ENCODE results near the gene PCDHGC3. TPM values are rescaled to one million over a fixed set of nuclear protein-coding genes. Genes with fewer than 3 reads are reported as not detected.

PCDHGC3 gene
- total RNA-seq, 1 experiment from 2014 or later, result 1.2 TPM

DNA sequence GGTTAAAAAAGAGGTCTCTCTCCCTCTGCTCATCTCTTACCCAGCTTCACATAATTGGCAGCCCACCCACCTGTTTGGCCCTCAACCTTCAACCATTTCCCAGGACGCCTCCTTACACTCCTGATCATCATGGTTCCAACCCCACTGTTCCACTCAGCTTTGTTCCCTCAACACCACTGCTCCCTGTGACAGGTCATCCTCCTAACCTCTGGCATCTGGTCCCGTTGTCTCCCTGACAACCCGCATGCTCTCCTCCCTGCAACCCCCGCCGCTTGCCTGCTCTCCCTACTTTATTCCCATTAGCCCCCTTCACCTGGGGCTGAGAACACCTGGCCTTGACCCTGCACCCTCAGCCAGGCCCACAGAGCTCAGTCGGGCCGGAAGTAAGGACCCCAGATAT is 26.0 kb downstream of the PCDHGC3 start:
- H3K4me3 ChIP-seq (replicated peaks in 1 of 2; ENCODE audit: low read depth in 1 of 2, low read length in 2 of 2), result no peak overlapping the region
- POLR2A ChIA-PET, result no interaction called here
- H3K4me2 ChIP-seq (ENCODE audit: low read length), result no peak overlapping the region
- CTCF ChIA-PET, result interaction anchor here (1.1 kb wide), 1 partner anchor 10 kb away, joined by 3 read pairs; no protein-coding TSS in a partner anchor
- no peaks in the 10 kb centered on the region for H3K79me2 ChIP-seq (ENCODE audit: insufficient read depth, low read length)
- no peak for DNase-seq (ENCODE audit: low read depth, low spot score)
- no peaks in the 10 kb centered on the region for H4K20me1 ChIP-seq (ENCODE audit: insufficient read depth)
- ATAC-seq, result no peak
- intact Hi-C loops (cut with micrococcal nuclease), result no loop called here
- RAD21 ChIA-PET (ENCODE audit: low non-redundant PET in 1 of 2, low total read pairs in 2 of 2, uncharacterized antibody in 2 of 2, unreplicated experiment in 2 of 2), result no interaction called here
- no peak overlapping the region for H3K9ac ChIP-seq (ENCODE audit: low read length)
- no peaks in the 10 kb centered on the region for H3K9me2 ChIP-seq (ENCODE audit: insufficient read depth)
- no peak overlapping the region for H2AFZ ChIP-seq (ENCODE audit: low read depth, low read length, poor library complexity, severe bottlenecking)
- TF ChIP-seq SRF (IDR thresholded peaks at IDR 0.05; ENCODE audit: low read depth) (no peak), ELF1 (IDR thresholded peaks at IDR 0.05; ENCODE audit: borderline replicate concordance, low read depth) (no peak)
- H3K9me3 ChIP-seq (ENCODE audit: control insufficient read depth in 1 of 2, insufficient read depth in 1 of 2, low read depth in 1 of 2, low read length in 2 of 2), result no peaks in the 10 kb centered on the region
- no peaks in the 10 kb centered on the region for H3K36me3 ChIP-seq (ENCODE audit: control insufficient read depth in 1 of 2, insufficient read depth in 2 of 2, low read length in 2 of 2)
- H3K27ac ChIP-seq (ENCODE audit: low read depth, low read length), result no peak overlapping the region
- BruUV-seq (replicated peaks), result no TSS peak
- H3K27me3 ChIP-seq (ENCODE audit: insufficient read depth, low read length), result no peaks in the 10 kb centered on the region
- no peaks in the 10 kb centered on the region for H3K4me1 ChIP-seq (ENCODE audit: control insufficient read depth in 1 of 2, insufficient read depth in 2 of 2, low read length in 2 of 2)

DNA sequence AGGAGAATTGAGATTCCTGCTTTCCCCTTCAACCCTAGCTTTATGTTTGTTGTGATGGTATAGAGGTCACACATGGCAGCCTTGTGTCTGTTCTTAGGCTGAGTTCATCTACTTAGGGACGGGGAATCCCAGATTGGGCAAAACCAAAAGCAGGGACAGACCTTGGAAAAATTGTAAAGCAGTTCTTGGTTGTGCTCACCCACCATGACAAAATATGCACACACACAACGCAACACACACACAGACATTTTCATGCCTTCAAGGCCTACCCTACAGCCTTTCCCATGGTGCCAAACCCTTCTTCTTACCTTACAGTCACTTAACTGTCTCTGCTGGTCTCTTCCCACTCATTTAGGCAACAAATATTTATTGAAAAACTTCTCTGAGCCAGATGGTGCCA is 27.9 kb downstream of the PCDHGC3 start:
- POLR2A ChIA-PET, result no interaction called here
- H3K4me2 ChIP-seq (ENCODE audit: low read length), result no peak overlapping the region
- no peak overlapping the region for H3K4me3 ChIP-seq (replicated peaks in 1 of 2; ENCODE audit: low read depth in 1 of 2, low read length in 2 of 2)
- no peaks in the 10 kb centered on the region for H4K20me1 ChIP-seq (ENCODE audit: insufficient read depth)
- H3K27me3 ChIP-seq (ENCODE audit: insufficient read depth, low read length), result no peaks in the 10 kb centered on the region
- CTCF ChIA-PET, result no interaction called here
- H3K9me2 ChIP-seq (ENCODE audit: insufficient read depth), result no peaks in the 10 kb centered on the region
- DNase-seq (ENCODE audit: low read depth, low spot score) (no peak), ATAC-seq (no peak)
- H3K36me3 ChIP-seq (ENCODE audit: control insufficient read depth in 1 of 2, insufficient read depth in 2 of 2, low read length in 2 of 2), result no peaks in the 10 kb centered on the region
- H3K27ac ChIP-seq (ENCODE audit: low read depth, low read length), result no peak overlapping the region
- no peaks in the 10 kb centered on the region for H3K9me3 ChIP-seq (ENCODE audit: control insufficient read depth in 1 of 2, insufficient read depth in 1 of 2, low read depth in 1 of 2, low read length in 2 of 2)
- no peak overlapping the region for H2AFZ ChIP-seq (ENCODE audit: low read depth, low read length, poor library complexity, severe bottlenecking)
- no TSS peak for BruUV-seq (replicated peaks)
- no peak for TF ChIP-seq ZFX (IDR thresholded peaks at IDR 0.05)
- TF ChIP-seq SRF (IDR thresholded peaks at IDR 0.05; ENCODE audit: low read depth), result no peak
- TF ChIP-seq EZH2phosphoT487 (IDR thresholded peaks at IDR 0.05; ENCODE audit: borderline replicate concordance), result no peak
- no peak for TF ChIP-seq CEBPB (IDR thresholded peaks at IDR 0.05; ENCODE audit: low read depth)
- TF ChIP-seq JUND (IDR thresholded peaks at IDR 0.05), result no peak
- RAD21 ChIA-PET (ENCODE audit: low non-redundant PET in 1 of 2, low total read pairs in 2 of 2, uncharacterized antibody in 2 of 2, unreplicated experiment in 2 of 2), result no interaction called here
- no peaks in the 10 kb centered on the region for H3K4me1 ChIP-seq (ENCODE audit: control insufficient read depth in 1 of 2, insufficient read depth in 2 of 2, low read length in 2 of 2)
- no peaks in the 10 kb centered on the region for H3K79me2 ChIP-seq (ENCODE audit: insufficient read depth, low read length)
- no peak overlapping the region for H3K9ac ChIP-seq (ENCODE audit: low read length)
- intact Hi-C loops (cut with micrococcal nuclease), result no loop called here
